Large intestine (tissue), 12 donors: ENCODE results near the gene CLTRN. TPM values are rescaled to one million over a fixed set of nuclear protein-coding genes. Genes with fewer than 3 reads are reported as not detected.
A peak's percentile ranks its signal among the peaks of the same experiment; 100 is the strongest.
"Not testable (repeated sequence)": the region's sequence is repeated elsewhere in the genome, so short reads cannot be mapped to it uniquely, and the experiment has no call there.

Source experiments
- DNase-seq, 2 donors: peaks; one replicate each; pipeline versions ENCODE4 v3.0.0 to v3.0.0-alpha.2; 2013
- H3K27ac ChIP-seq: one replicate; pipeline ENCODE4 v1.5.1; 2013; ENCODE audit warnings: low read length
- H3K27me3 ChIP-seq: 2 replicates; pipeline ENCODE4 v1.6.1; 2013; ENCODE audit warnings: low read length; ENCODE audit not compliant: control insufficient read depth, insufficient read depth
- H3K36me3 ChIP-seq: 2 replicates; pipeline ENCODE4 v1.6.1; 2013; ENCODE audit warnings: low read length; ENCODE audit not compliant: control insufficient read depth, insufficient read depth
- H3K4me1 ChIP-seq: one replicate; pipeline ENCODE4 v1.6.1; 2013; ENCODE audit warnings: low read length; ENCODE audit not compliant: control insufficient read depth, insufficient read depth
- H3K4me3 ChIP-seq: one replicate; pipeline ENCODE4 v1.5.1; 2013; ENCODE audit warnings: low read length
- H3K9me3 ChIP-seq: one replicate; pipeline ENCODE4 v1.6.1; 2013; ENCODE audit warnings: mild to moderate bottlenecking, low read depth, low read length, moderate library complexity; ENCODE audit not compliant: control insufficient read depth
- WGBS: methylation state at CpG from one replicate; pipeline ENCODE4 v1.1.5; 2013; ENCODE audit warnings: low lambda C conversion rate; ENCODE audit not compliant: insufficient coverage; 5-methylcytosine and 5-hydroxymethylcytosine counted together
- long read RNA-seq, 11 donors: transcript quantifications; one replicate each; lab custom pipeline, GENCODE V29; 2026
- polyA plus RNA-seq: library from polyadenylated mRNA; unstranded; fragments of 120-200 nt; gene quantifications from one replicate; pipeline ENCODE4 v1.2.1, GENCODE V29; 2013

The CLTRN gene
- polyA plus RNA-seq: 1.6 TPM
- long read RNA-seq, donor 1: 0 reads
- long read RNA-seq, donor 2: 0 reads
- long read RNA-seq, donor 3: 0 reads
- long read RNA-seq, donor 4: 0 reads
- long read RNA-seq, donor 5: 0 reads
- long read RNA-seq, donor 6, partial matches to known transcripts: 0 of 1 reads
- long read RNA-seq, donor 6, other reads (novel, unspliced or antisense): 0 of 1 reads
- long read RNA-seq, donor 7: 0 reads
- long read RNA-seq, donor 8, partial matches to known transcripts: 6 of 6 reads
- long read RNA-seq, donor 8, other reads (novel, unspliced or antisense): 0 of 6 reads
- long read RNA-seq, donor 9, partial matches to known transcripts: 0 of 1 reads
- long read RNA-seq, donor 9, other reads (novel, unspliced or antisense): 0 of 1 reads
- long read RNA-seq, donor 10: 0 reads
- long read RNA-seq, donor 11, partial matches to known transcripts: 0 of 1 reads
- long read RNA-seq, donor 11, other reads (novel, unspliced or antisense): 0 of 1 reads

- no peak within 1 kb of the TSS for H3K4me3 ChIP-seq
- H3K36me3 ChIP-seq: no peaks in the 10 kb centered on the region
- no peak for DNase-seq
- no peaks in the 10 kb centered on the region for H3K27me3 ChIP-seq
- no peak within 1 kb of the TSS for H3K27ac ChIP-seq
- no peaks in the 10 kb centered on the region for H3K4me1 ChIP-seq
- no peaks in the 10 kb centered on the region for H3K9me3 ChIP-seq
- no CpG with 5 or more reads among the region's 14 CpGs for WGBS
These were observed at the start of gene CLTRN for GRCh38 chrX:15664487-15665444. Gene CLTRN (minus strand): TSS chrX:15664805. CDS start chrX:15664775, 30 bp downstream.

- not testable (repeated sequence) for H3K36me3 ChIP-seq, DNase-seq, H3K4me3 ChIP-seq, H3K4me1 ChIP-seq, H3K27ac ChIP-seq, H3K9me3 ChIP-seq, H3K27me3 ChIP-seq
- no CpG with 5 or more reads among the region's 8 CpGs for WGBS
These were observed 39.7 kb upstream of the CLTRN start for GRCh38 chrX:15704273-15704672.

GRCh38 chrX:15703809-15704208, 39.2 kb upstream of the CLTRN start:
- not testable (repeated sequence) for H3K27ac ChIP-seq, H3K27me3 ChIP-seq, H3K4me3 ChIP-seq, DNase-seq, H3K4me1 ChIP-seq, H3K36me3 ChIP-seq, H3K9me3 ChIP-seq
- no CpG with 5 or more reads among the region's 5 CpGs for WGBS

GRCh38 chrX:15702488-15703371, 38.1 kb upstream of the CLTRN start:
- no CpG with 5 or more reads among the region's 40 CpGs for WGBS
- no peaks in the 10 kb centered on the region for H3K36me3 ChIP-seq
- no peaks in the 10 kb centered on the region for H3K9me3 ChIP-seq
- H3K4me1 ChIP-seq: no peaks in the 10 kb centered on the region
- H3K4me3 ChIP-seq: no peak overlapping the region
- H3K27me3 ChIP-seq: no peaks in the 10 kb centered on the region
- H3K27ac ChIP-seq: no peak overlapping the region
- no peak for DNase-seq

GRCh38 chrX:15696516-15696915, 31.9 kb upstream of the CLTRN start:
- Histone ChIP-seq H3K9me3 (no peaks in the 10 kb centered on the region), H3K4me3 (no peak overlapping the region), H3K27ac (no peak overlapping the region), H3K4me1 (no peaks in the 10 kb centered on the region), H3K36me3 (peaks cover 9% of the 10 kb centered on the region), H3K27me3 (no peaks in the 10 kb centered on the region)
- no CpG with 5 or more reads among the region's 3 CpGs for WGBS
- no peak for DNase-seq

GRCh38 chrX:15694941-15695451, 30.4 kb upstream of the CLTRN start:
- no peak overlapping the region for H3K27ac ChIP-seq
- H3K36me3 ChIP-seq: peaks cover 9% of the 10 kb centered on the region
- no peaks in the 10 kb centered on the region for H3K27me3 ChIP-seq
- H3K9me3 ChIP-seq: no peaks in the 10 kb centered on the region
- no peaks in the 10 kb centered on the region for H3K4me1 ChIP-seq
- peak in 1 of 2 donors; percentile 34 for DNase-seq
- WGBS: no CpG with 5 or more reads among the region's 6 CpGs
- H3K4me3 ChIP-seq: no peak overlapping the region

- Histone ChIP-seq H3K4me1 (no peaks in the 10 kb centered on the region), H3K36me3 (peaks cover 2% of the 10 kb centered on the region), H3K27me3 (no peaks in the 10 kb centered on the region), H3K27ac (no peak overlapping the region), H3K4me3 (no peak overlapping the region), H3K9me3 (no peaks in the 10 kb centered on the region)
- DNase-seq: peak in 1 of 2 donors; percentile 42
- WGBS: no CpG with 5 or more reads among the region's 6 CpGs
These were observed 22.4 kb upstream of the CLTRN start for GRCh38 chrX:15686818-15687685.

GRCh38 chrX:15683193-15683592, 18.6 kb upstream of the CLTRN start:
- Histone ChIP-seq H3K27ac (no peak overlapping the region), H3K4me3 (no peak overlapping the region), H3K9me3 (no peaks in the 10 kb centered on the region), H3K4me1 (no peaks in the 10 kb centered on the region), H3K36me3 (peaks cover 5% of the 10 kb centered on the region), H3K27me3 (no peaks in the 10 kb centered on the region)
- DNase-seq: no peak
- no CpG with 5 or more reads among the region's 6 CpGs for WGBS

GRCh38 chrX:15681433-15681832, 16.8 kb upstream of the CLTRN start:
- Histone ChIP-seq H3K36me3 (peaks cover 5% of the 10 kb centered on the region), H3K9me3 (no peaks in the 10 kb centered on the region), H3K4me1 (no peaks in the 10 kb centered on the region), H3K27ac (no peak overlapping the region), H3K4me3 (no peak overlapping the region), H3K27me3 (no peaks in the 10 kb centered on the region)
- WGBS: no CpG with 5 or more reads among the region's 3 CpGs
- DNase-seq: no peak
